GM23338 (cell line): ENCODE data around the gene RELN.

Experiments used
- CREB1 ChIP-seq: fragments of 250-450 bp; sonication (Bioruptor Pico); IDR thresholded peaks from 2 replicates; pipeline ENCODE4 v1.5.0; 2020; ENCODE audit warnings: low read depth, mild to moderate bottlenecking, moderate library complexity
- CTCF ChIP-seq, 2 experiments: fragments of 200-600 bp in 1 of 2; sonication (generic) in 1 of 2; conservative IDR thresholded peaks; 2 replicates each; pipeline versions ENCODE4 v1.5.1 to v1.6.1; 2016 to 2017; ENCODE audit warnings: antibody characterized with exemption in 2 of 2, low read depth in 2 of 2, mild to moderate bottlenecking in 2 of 2, moderate library complexity in 1 of 2
- ETS1 ChIP-seq: IDR thresholded peaks from 2 replicates; pipeline ENCODE4 v1.6.1; 2016; ENCODE audit warnings: antibody characterized with exemption
- JUNB ChIP-seq: IDR thresholded peaks from one replicate; pipeline ENCODE4 v1.6.1; 2016; ENCODE audit warnings: antibody characterized with exemption; ENCODE audit not compliant: unreplicated experiment

- TF ChIP-seq CTCF (conservative IDR thresholded peaks at IDR 0.05; ENCODE audit: low read depth in 2 of 2) (peak in 1 of 2 experiments; percentile 9; a peak in 1 of 4 replicates), JUNB (no peak), ETS1 (no peak), CREB1 (CRISPR knock-in tag) (no peak)
Observed at GRCh38 chr7:103664577-103664976, 324.9 kb downstream of the RELN start.
